ENCODE measurements around the gene IGF1.
A peak's percentile ranks its signal among the peaks of the same experiment; 100 is the strongest.

Gene IGF1

GRCh38 chr12:102426599-102427542, 53.5 kb downstream of the IGF1 start:
- H3K36me3 ChIP-seq: no peaks in the 10 kb centered on the region
- peak overlapping the region; percentile 57 to 67 for H3K27ac ChIP-seq
- H3K9me3 ChIP-seq: no peaks in the 10 kb centered on the region
- no peak for TF ChIP-seq CTCF (IDR thresholded peaks at IDR 0.05)
- no peaks in the 10 kb centered on the region for H3K27me3 ChIP-seq
- peaks cover 0 to 16% (median 11%) of the 10 kb centered on the region in 4 donors for H3K4me1 ChIP-seq
- intact Hi-C loops (cut with DNase I; ENCODE audit: low total_unique reads): no loop called here
- H3K4me3 ChIP-seq: no peak overlapping the region
- no peak for DNase-seq

- no peaks in the 10 kb centered on the region for H3K36me3 ChIP-seq
- no peaks in the 10 kb centered on the region for H3K9me3 ChIP-seq
- no peak for TF ChIP-seq CTCF (IDR thresholded peaks at IDR 0.05)
- DNase-seq: no peak
- intact Hi-C loops (cut with DNase I; ENCODE audit: low total_unique reads): no loop called here
- no peak overlapping the region for H3K4me3 ChIP-seq
- no peaks in the 10 kb centered on the region for H3K27me3 ChIP-seq
- H3K27ac ChIP-seq: no peak overlapping the region
- H3K4me1 ChIP-seq: peaks cover 0 to 16% (median 11%) of the 10 kb centered on the region in 4 donors
Measured at GRCh38 chr12:102425109-102426039, 55.0 kb downstream of the IGF1 start.

- H3K27ac ChIP-seq: no peak overlapping the region
- DNase-seq: no peak
- intact Hi-C loops (cut with DNase I; ENCODE audit: low total_unique reads): no loop called here
- no peak for TF ChIP-seq CTCF (IDR thresholded peaks at IDR 0.05)
- H3K27me3 ChIP-seq: no peaks in the 10 kb centered on the region
- peaks cover 0 to 16% (median 11%) of the 10 kb centered on the region in 4 donors for H3K4me1 ChIP-seq
- no peak overlapping the region for H3K4me3 ChIP-seq
- no peaks in the 10 kb centered on the region for H3K9me3 ChIP-seq
- no peaks in the 10 kb centered on the region for H3K36me3 ChIP-seq
Measured at GRCh38 chr12:102423462-102423861, 56.9 kb downstream of the IGF1 start.

GRCh38 chr12:102421802-102422583, 58.4 kb downstream of the IGF1 start:
- H3K27ac ChIP-seq: no peak overlapping the region
- DNase-seq: no peak
- intact Hi-C loops (cut with DNase I; ENCODE audit: low total_unique reads): no loop called here
- H3K36me3 ChIP-seq: no peaks in the 10 kb centered on the region
- no peaks in the 10 kb centered on the region for H3K9me3 ChIP-seq
- TF ChIP-seq CTCF (IDR thresholded peaks at IDR 0.05): no peak
- H3K4me1 ChIP-seq: peaks cover 0 to 8% (median 3%) of the 10 kb centered on the region in 4 donors
- H3K4me3 ChIP-seq: no peak overlapping the region
- H3K27me3 ChIP-seq: no peaks in the 10 kb centered on the region

All from tibial artery (tissue), 4 donors.